Stomach (tissue), 9 donors: ENCODE results near the gene TEX26. TPM values are rescaled to one million over a fixed set of nuclear protein-coding genes. Genes with fewer than 3 reads are reported as not detected.
A peak's percentile ranks its signal among the peaks of the same experiment; 100 is the strongest.

Source experiments
- DNase-seq, 2 donors: peaks; one replicate each; pipeline versions ENCODE4 v3.0.0 to v3.0.0-alpha.2; 2013 to 2019
- H3K27ac ChIP-seq, 5 donors: fragments of 200-600 bp in 4 of 5; sonication (generic) in 4 of 5; one replicate each; pipeline ENCODE4 v1.5.1; 2013 to 2019; ENCODE audit warnings: mild to moderate bottlenecking in 1 of 5, moderate library complexity in 1 of 5
- H3K27me3 ChIP-seq, 3 donors: fragments of 200-600 bp; sonication (generic); one replicate each; pipeline ENCODE4 v1.5.1; 2017 to 2019; ENCODE audit warnings: mixed run types in 1 of 3
- H3K36me3 ChIP-seq, 4 donors: fragments of 200-600 bp; sonication (generic); 1 replicate in 3 of 4; 2 replicates in 1 of 4; pipeline ENCODE4 v1.5.1; 2016 to 2019
- H3K4me1 ChIP-seq, 4 donors: fragments of 200-600 bp; sonication (generic); one replicate each; pipeline ENCODE4 v1.5.1; 2016 to 2019
- H3K4me3 ChIP-seq, 4 donors: fragments of 200-600 bp; sonication (generic) in 3 of 4; one replicate each; pipeline ENCODE4 v1.5.1; 2016 to 2019; ENCODE audit warnings: mild to moderate bottlenecking in 1 of 4
- H3K9me3 ChIP-seq, 4 donors: fragments of 200-600 bp; sonication (generic); one replicate each; pipeline ENCODE4 v1.5.1; 2016 to 2019
- CTCF ChIP-seq, 7 experiments: fragments of 450-650 bp in 4 of 7; fragments of 200-600 bp in 3 of 7; sonication (generic) in 3 of 7; IDR thresholded peaks; one replicate each; pipeline ENCODE4 v1.5.1; 2016 to 2019; ENCODE audit warnings: antibody characterized with exemption in 7 of 7, control low read depth in 2 of 7, mild to moderate bottlenecking in 1 of 7
- EP300 ChIP-seq: sonication (generic); formaldehyde crosslinking; IDR thresholded peaks from one replicate; pipeline ENCODE4 v1.6.1; 2017; ENCODE audit warnings: antibody characterized with exemption
- POLR2A ChIP-seq, 4 donors: fragments of 450-650 bp; IDR thresholded peaks; one replicate each; pipeline ENCODE4 v1.6.1; 2016; ENCODE audit warnings: antibody characterized with exemption in 4 of 4, control low read depth in 2 of 4, mild to moderate bottlenecking in 1 of 4, moderate library complexity in 1 of 4
- POLR2AphosphoS5 ChIP-seq, 3 donors: sonication (generic); formaldehyde crosslinking; IDR thresholded peaks; one replicate each; pipeline ENCODE4 v1.6.1; 2016; ENCODE audit warnings: antibody characterized with exemption in 3 of 3
- whole genome bisulfite sequencing, 5 donors: extraction: QIAGEN DNeasy Blood & Tissue Kit in 3 of 5; methylation state at CpG; one replicate each; pipeline versions ENCODE4 v1.1.5 to v1.1.7; 2013 to 2018; 5-methylcytosine and 5-hydroxymethylcytosine counted together
- intact Hi-C: fragments of 100-400 bp; cut with DNase I; formaldehyde crosslinking; loops from one replicate; pipeline ENCODE4 v1.15.1; 2023; ENCODE audit warnings: low total_unique reads
- polyA plus RNA-seq, 3 donors: library from polyadenylated mRNA; stranded (reverse); fragments of 200-250 nt; gene quantifications; one replicate each; pipeline ENCODE4 v1.2.3, GENCODE V29; 2013
- total RNA-seq, 5 donors: library from RNA; depleted of rRNA; stranded (reverse); fragments of >200 nt; gene quantifications; one replicate each; pipeline versions ENCODE4 v1.1.0 to v1.2.3, GENCODE V29; 2014 to 2016
- donor health status: healthy with polysubstance abuse.
- donor health status: Bipolar disorder and iron deficiency.
- donor health status: healthy.

Gene TEX26
- total and polyA plus RNA-seq, 8 donors: 0.50 TPM; not detected in 7

GRCh38 chr13:30971575-30971974 is 39.1 kb downstream of the TEX26 start:
- intact Hi-C loops: no loop called here
- no peak for TF ChIP-seq EP300
- TF ChIP-seq POLR2A (IDR thresholded peaks at IDR 0.05): no peak
- TF ChIP-seq CTCF (IDR thresholded peaks at IDR 0.05): no peak
- TF ChIP-seq POLR2AphosphoS5 (IDR thresholded peaks at IDR 0.05): no peak
- Histone ChIP-seq H3K4me1 (peaks cover 0 to 11% (median 6%) of the 10 kb centered on the region in 4 donors), H3K27me3 (peaks cover 0 to 2% (median 0%) of the 10 kb centered on the region in 3 donors), H3K36me3 (no peaks in the 10 kb centered on the region), H3K4me3 (no peak overlapping the region), H3K9me3 (no peaks in the 10 kb centered on the region), H3K27ac (no peak overlapping the region)
- WGBS, 5 donors: 71 to 81% (median 78%) methylated on average over 2 of the region's 2 CpGs
- no peak for DNase-seq

GRCh38 chr13:30972888-30973377 is 40.5 kb downstream of the TEX26 start:
- intact Hi-C loops: no loop called here
- no peaks in the 10 kb centered on the region for H3K27me3 ChIP-seq
- no peak for TF ChIP-seq POLR2AphosphoS5 (IDR thresholded peaks at IDR 0.05)
- DNase-seq: peak in 1 of 2 donors; percentile 85
- H3K27ac ChIP-seq: no peak overlapping the region
- WGBS, 5 donors: 0 to 5% (median 2%) methylated on average over 1 of the region's 1 CpG
- no peak overlapping the region for H3K4me3 ChIP-seq
- H3K9me3 ChIP-seq: no peaks in the 10 kb centered on the region
- H3K4me1 ChIP-seq: peaks cover 0 to 11% (median 6%) of the 10 kb centered on the region in 4 donors
- no peaks in the 10 kb centered on the region for H3K36me3 ChIP-seq

GRCh38 chr13:30974350-30974749 is 41.9 kb downstream of the TEX26 start:
- WGBS, 5 donors: 8 to 21% (median 11%) methylated on average over 2 of the region's 2 CpGs

GRCh38 chr13:30976025-30976424 is 43.6 kb downstream of the TEX26 start:
- H3K9me3 ChIP-seq: no peaks in the 10 kb centered on the region
- peaks cover 0 to 14% (median 6%) of the 10 kb centered on the region in 4 donors for H3K4me1 ChIP-seq
- no peaks in the 10 kb centered on the region for H3K36me3 ChIP-seq
- peaks cover 0 to 9% (median 4%) of the 10 kb centered on the region in 3 donors for H3K27me3 ChIP-seq
- 72 to 84% (median 81%) methylated on average over 4 of the region's 4 CpGs for WGBS, 5 donors
- intact Hi-C loops: no loop called here
- DNase-seq: no peak
- TF ChIP-seq CTCF (IDR thresholded peaks at IDR 0.05): no peak
- TF ChIP-seq EP300: no peak
- no peak for TF ChIP-seq POLR2A (IDR thresholded peaks at IDR 0.05)
- TF ChIP-seq POLR2AphosphoS5 (IDR thresholded peaks at IDR 0.05): no peak
- H3K4me3 ChIP-seq: no peak overlapping the region
- no peak overlapping the region for H3K27ac ChIP-seq

More at GRCh38 chr13:30974350-30974749, 41.9 kb downstream of the TEX26 start:
- peaks cover 0 to 8% (median 4%) of the 10 kb centered on the region in 3 donors for H3K27me3 ChIP-seq
- no peak for DNase-seq
- no peaks in the 10 kb centered on the region for H3K36me3 ChIP-seq
- H3K4me1 ChIP-seq: peaks cover 0 to 14% (median 6%) of the 10 kb centered on the region in 4 donors
- H3K27ac ChIP-seq: no peak overlapping the region
- TF ChIP-seq POLR2AphosphoS5 (IDR thresholded peaks at IDR 0.05) (no peak), POLR2A (IDR thresholded peaks at IDR 0.05) (no peak), CTCF (IDR thresholded peaks at IDR 0.05) (no peak), EP300 (no peak)
- no peak overlapping the region for H3K4me3 ChIP-seq
- H3K9me3 ChIP-seq: no peaks in the 10 kb centered on the region
- intact Hi-C loops: no loop called here
